NCI-H146 (cell line): Measurements from ENCODE around the gene TPRG1L.

Experiments
- DNase-seq: peaks from one replicate; lab custom pipeline; 2025; lab: John Stamatoyannopoulos, UW

TPRG1L gene

GRCh38 chr1:3594706-3595377 is 30.0 kb upstream of the TPRG1L start:
- DNase-seq, result no peak

DNA sequence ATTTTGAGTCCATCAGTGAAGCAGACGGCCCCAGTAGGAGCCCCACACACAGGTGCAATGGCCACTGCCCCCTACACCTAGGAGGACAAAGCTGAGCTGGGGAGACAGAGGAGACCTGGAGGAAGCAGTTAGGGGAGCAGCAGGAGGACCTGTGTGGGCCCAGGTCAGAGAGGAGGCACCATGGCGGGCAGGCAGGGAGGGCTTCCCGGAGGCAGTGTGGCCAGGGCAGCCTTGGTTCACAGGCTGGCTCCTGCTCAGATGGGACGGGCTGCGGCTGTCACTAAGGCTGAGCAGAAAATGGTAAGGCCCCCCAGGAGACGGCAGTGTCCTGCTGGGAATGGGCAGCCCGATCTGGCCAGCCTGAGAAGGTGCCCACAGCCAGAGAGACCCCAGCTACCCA is 28.9 kb upstream of the TPRG1L start:
- no peak for DNase-seq

DNA sequence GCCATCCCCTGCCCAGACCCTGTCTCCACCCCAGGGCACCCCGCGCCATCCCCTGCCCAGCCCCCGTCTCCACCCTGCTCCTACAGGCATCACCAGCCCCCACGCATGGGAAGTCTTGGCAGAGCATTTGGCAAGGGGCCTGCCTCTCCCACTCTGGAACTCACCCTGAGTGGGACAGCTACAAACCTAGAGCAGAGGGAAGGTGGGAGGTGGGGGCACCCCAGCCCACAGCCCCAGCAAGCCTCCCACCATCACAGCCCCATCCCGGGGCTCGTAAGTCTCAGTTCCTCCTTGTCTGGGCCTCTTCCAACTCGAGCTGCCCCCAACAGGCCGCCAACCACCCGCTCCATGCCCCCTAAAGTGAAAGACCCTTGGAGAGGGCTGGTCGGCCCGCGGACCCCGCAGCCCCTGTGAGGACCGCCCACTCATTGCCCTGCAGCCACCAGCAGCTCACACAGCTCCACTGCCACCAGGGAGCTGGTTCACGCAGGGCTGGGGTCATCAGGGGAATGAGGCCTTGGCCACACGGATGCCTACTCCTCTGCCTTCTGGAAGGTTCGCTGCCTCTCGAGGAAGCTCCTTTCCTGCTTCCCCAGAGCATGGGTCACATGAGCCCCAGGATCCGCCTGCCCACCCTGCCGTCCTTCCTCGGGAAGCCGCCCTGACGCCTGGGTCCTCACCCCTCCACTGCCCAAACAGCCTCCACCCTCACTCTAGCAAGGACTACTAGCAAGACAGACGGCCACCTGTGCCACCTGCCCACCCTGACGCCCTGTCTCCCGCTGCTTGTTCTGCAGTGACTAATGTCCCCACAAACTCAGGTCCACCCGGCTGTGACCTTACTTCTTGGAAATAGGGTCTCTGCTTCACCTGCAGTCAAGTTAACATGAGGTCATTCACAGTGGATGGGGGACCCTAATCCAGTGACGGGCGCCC is 27.9 kb upstream of the TPRG1L start:
- no peak for DNase-seq

- peak; percentile 24 for DNase-seq
Measured at GRCh38 chr1:3597599-3597964, 27.2 kb upstream of the TPRG1L start.

DNA sequence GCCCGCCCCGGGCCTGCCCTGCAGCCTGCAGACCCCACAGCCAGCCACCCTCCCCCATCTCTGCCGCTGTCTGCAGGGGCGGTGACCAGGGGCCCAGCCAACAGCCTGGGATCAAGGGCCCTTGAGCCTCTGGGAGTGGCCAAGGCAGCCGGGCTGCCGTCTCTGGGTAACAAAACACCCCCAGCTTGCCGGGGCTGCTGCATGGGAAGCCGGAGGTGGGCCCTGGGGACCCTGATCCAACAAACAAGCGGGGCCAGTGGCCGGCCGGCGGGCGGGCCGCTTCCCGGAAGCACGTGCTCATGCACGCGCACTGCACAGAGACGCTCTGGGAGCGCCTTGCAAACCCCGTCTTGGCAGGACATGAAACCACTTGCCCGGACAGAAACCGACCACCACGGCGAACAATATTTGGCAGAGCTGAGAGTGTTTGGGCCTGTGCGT is 26.7 kb upstream of the TPRG1L start:
- DNase-seq, result no peak

GRCh38 chr1:3598522-3599285 is 26.1 kb upstream of the TPRG1L start:
- DNase-seq, result no peak

- DNase-seq, result no peak
Measured at GRCh38 chr1:3599286-3599811, 25.5 kb upstream of the TPRG1L start.

- no peak for DNase-seq
Measured at GRCh38 chr1:3599816-3600215, 25.0 kb upstream of the TPRG1L start.

DNA sequence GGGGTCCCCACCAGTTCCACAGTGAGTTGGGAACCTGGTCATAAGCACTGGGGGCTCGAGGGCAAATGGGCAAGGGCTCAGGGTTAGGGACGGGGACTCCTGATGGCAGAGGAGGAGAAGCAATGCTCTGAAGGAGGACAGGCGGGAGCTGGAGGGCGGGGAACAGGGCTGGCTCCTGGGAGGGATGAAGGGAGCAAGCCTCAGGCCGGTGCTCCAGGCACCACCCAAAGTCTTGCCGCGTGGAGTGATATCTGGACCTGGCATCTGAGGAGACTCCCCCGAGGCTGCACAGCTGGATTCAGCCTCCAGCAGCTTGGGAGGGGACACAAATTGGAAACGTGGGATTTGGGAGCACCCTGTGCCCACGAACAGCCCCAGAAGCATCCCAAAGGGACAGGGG is 24.5 kb upstream of the TPRG1L start:
- DNase-seq, result no peak

- no peak for DNase-seq
Measured at GRCh38 chr1:3601743-3602142, 23.1 kb upstream of the TPRG1L start.

DNA sequence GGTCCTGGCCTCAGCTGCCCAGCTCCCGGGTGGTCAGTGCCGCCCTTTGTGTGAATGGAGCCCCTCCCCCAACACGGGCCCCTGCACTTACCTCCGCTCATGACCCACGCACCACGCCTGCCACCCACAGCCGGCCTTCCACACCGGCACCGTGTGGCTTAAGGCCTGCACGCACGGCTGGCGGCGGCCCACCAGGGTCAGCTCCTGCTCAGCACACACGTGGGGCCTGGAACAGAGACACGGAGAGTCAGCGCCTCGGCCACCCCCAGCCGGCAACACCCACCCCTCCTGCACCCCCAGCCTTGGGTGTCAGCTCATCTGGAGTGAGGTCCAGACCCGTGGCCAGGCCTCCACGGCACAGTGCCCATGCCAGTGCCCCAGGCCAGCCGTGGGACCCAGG is 22.4 kb upstream of the TPRG1L start:
- no peak for DNase-seq

DNA sequence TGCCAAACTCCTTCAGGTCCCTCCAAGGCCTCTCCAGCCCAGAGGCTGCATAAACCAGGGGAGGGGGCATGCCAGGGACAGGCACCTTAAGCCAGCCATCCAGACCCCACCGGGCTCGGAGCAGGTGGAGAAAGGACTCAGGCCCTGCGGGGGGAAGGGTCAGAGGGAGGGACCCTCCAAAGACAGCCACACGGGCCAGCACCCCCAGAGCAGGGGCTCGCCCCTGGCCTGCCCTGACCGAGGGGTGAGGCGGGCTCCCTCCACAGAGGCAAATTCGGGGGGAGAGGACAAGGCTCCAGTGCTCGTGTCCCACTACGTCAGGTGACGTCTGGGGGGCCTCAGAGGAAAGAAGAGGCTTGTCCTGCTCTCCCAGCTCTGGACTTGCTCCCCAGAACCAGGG is 21.7 kb upstream of the TPRG1L start:
- no peak for DNase-seq

- no peak for DNase-seq
Measured at GRCh38 chr1:3603571-3604467, 21.0 kb upstream of the TPRG1L start.

DNA sequence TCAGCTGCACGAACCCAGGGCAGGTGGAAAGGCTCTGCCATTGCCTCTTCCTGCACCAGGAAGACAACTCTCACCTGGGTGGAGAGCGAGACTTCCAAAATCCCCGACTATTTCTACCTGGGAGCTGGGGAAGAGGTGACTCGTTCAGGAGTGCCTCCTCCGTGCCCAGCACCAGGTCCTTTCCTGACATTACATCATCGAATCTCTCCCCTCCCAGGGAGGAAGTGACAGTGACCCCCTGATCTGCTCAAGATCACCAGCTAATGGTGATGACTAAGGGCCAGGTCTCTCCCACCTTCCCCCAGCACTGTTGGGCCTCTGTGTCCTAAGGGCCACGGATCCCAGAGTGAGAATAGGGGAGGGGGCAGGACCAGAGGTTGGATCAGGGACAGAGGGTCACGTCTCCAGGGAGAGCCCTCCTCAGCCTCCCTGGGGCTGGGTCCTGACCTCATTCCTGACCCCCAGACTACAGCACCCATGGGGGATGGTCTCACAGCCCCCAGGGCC is 20.3 kb upstream of the TPRG1L start:
- no peak for DNase-seq

DNA sequence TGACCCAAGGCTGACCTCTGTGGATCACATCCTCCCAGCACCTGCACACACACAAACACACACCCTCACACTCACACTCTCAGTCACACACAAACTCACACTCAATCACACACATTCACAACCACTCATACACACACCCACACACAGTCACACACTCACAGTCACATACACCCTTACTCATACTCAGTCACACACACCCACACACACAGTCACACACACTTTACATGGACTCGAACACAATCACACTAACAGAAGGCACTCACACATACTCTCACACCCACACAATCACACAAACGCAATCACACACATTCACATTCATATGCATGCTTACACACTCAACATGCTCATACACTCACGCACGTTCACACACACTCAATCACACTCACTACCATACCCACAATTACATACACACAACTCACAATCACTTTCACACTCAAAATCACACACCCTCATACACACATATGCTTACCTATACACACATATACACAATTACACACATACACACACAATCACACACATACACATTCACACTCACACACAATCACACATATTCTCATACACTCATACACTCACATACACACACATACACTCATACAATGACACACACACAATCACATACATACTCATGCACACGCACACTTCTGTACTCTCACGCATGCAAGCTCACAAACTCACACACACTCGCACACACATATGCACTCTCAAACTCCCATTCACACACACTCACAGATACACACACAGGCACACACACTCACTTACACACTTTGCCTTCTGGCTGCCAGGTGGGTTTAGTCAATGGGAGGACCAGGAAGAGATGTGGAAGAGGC is 19.6 kb upstream of the TPRG1L start:
- DNase-seq, result no peak

DNA sequence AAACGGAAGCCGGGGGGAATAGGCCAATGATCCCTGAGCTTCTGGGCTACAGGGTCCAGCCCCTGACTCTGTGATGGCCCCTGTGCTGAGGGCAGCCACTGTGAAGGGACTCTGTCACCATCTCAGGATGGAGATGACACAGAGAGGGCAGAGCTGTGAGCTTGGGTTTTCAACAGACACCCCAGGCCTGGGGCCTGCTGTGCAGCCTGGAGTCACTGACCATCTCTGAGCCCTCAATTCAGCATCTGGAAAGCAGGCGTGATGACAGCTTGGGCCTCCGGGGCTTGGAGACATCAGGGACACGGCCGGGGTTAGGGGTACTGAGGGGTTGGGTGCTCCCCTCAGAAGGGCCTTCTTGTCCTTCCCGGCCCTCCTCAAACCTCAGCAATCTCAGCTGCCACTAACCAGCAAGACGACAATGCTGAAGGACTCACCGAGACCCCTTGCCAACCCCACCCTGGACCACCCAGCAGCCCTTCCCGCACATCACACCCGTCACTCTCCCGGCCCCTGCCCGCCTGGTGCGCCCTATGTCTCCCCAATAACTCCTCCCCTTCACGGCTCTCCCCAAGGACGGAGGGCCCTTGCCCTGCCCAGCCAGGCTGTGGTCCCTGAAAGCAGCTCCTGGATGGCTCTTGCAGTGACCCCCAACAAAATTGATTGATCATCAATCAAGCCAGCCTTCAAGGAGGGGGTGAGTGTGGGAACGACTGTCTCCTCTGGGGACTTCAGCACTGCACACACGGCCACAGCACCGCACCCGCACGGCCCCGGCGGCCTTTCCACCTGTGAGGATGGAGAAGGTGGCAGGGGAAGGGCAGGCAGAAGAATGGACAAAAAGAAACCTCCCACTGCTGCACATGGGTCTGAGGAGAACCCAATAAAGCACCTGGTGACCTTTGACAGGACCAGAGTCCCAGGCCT is 17.8 kb upstream of the TPRG1L start:
- no peak for DNase-seq

GRCh38 chr1:3607703-3608065 is 17.1 kb upstream of the TPRG1L start:
- DNase-seq, result no peak

DNA sequence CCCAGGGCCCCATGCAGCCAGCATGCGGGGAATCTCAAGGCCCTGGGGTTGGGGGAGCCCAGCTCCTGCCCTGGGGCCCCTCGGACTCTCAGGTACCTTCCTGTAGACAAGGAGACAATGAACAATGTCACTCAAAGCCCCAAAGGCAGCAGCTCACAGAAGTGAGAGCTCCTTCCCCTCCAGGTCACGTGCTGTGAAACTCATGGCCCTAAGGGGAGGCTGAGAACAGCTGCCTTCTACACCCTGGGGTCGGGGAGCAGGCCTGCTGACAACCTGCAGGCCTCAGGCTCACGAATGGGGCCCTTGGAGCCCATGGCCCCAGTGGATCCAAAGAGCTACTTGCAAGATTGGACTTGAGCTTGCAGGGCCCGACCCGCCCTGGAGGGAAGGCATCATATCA is 16.7 kb upstream of the TPRG1L start:
- no peak for DNase-seq
